HCT116 (cell line): ENCODE measurements around the gene GHRHR.

Experiments used
- POLR2A ChIP-seq: IDR thresholded peaks from 2 replicates; pipeline ENCODE4 v1.7.0; 2011; ENCODE audit warnings: borderline replicate concordance; ENCODE audit not compliant: insufficient read depth, insufficient read length; ENCODE audit errors: extremely low read depth
- POLR2AphosphoS5 ChIP-seq: IDR thresholded peaks from 2 replicates; pipeline ENCODE4 v1.6.1; 2011; ENCODE audit warnings: mild to moderate bottlenecking, low read depth, low read length, moderate library complexity
- TCF7L2 ChIP-seq: IDR thresholded peaks from 2 replicates; pipeline ENCODE4 v1.7.0; 2011; ENCODE audit warnings: borderline replicate concordance, inconsistent platforms; ENCODE audit not compliant: insufficient read depth, insufficient read length; ENCODE audit errors: extremely low read depth
- TF ChIP-seq, protein P1 (sequence below), 3 experiments: fragments of 200-600 bp in 1 of 3; sonication (generic) in 1 of 3; IDR thresholded peaks in 2 of 3; conservative IDR thresholded peaks in 1 of 3; 2 replicates each; pipeline ENCODE4 v1.5.1; 2012 to 2017; ENCODE audit warnings: low read depth in 2 of 3, low read length in 2 of 3, antibody characterized with exemption in 1 of 3, borderline replicate concordance in 1 of 3, control low read depth in 1 of 3, mild to moderate bottlenecking in 1 of 3, mixed read lengths in 1 of 3, mixed run types in 1 of 3, moderate library complexity in 1 of 3; ENCODE audit not compliant: insufficient read depth in 1 of 3
- TF ChIP-seq, protein P2 (sequence below): IDR thresholded peaks from 2 replicates; pipeline ENCODE4 v1.6.1; 2012
- TF ChIP-seq, protein P3 (sequence below): IDR thresholded peaks from 2 replicates; pipeline ENCODE4 v1.6.1; 2012; ENCODE audit warnings: low read depth

DNA sequence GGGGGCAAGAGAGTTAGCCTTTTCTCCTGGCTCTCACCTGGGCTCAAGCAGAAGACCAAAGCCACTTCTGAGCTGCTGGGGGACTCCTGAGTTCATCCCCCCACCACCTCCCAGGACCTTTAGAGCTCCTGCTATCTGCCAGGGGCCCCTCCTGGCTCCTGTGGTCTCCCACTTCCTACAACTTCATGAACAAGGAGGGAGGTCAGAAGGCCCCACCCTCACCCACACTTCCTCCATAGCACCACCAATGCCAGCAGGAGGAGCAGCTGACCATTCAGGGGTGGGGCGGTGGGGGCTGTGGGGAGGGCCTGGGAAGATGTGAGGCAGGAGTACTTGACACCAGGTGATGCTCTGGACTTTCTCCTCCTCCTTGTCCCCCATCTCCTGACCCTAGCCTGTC lies 55.8 kb downstream of the GHRHR start:
- no peak for TF ChIP-seq POLR2A
- TF ChIP-seq, protein P1, sequence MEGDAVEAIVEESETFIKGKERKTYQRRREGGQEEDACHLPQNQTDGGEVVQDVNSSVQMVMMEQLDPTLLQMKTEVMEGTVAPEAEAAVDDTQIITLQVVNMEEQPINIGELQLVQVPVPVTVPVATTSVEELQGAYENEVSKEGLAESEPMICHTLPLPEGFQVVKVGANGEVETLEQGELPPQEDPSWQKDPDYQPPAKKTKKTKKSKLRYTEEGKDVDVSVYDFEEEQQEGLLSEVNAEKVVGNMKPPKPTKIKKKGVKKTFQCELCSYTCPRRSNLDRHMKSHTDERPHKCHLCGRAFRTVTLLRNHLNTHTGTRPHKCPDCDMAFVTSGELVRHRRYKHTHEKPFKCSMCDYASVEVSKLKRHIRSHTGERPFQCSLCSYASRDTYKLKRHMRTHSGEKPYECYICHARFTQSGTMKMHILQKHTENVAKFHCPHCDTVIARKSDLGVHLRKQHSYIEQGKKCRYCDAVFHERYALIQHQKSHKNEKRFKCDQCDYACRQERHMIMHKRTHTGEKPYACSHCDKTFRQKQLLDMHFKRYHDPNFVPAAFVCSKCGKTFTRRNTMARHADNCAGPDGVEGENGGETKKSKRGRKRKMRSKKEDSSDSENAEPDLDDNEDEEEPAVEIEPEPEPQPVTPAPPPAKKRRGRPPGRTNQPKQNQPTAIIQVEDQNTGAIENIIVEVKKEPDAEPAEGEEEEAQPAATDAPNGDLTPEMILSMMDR (IDR thresholded peaks at IDR 0.05 in 2 of 3, conservative IDR thresholded peaks at IDR 0.05 in 1 of 3; ENCODE audit: borderline replicate concordance in 1 of 3, insufficient read depth in 1 of 3, low read depth in 2 of 3, low read length in 2 of 3): no peak
- TF ChIP-seq POLR2AphosphoS5: no peak
- TF ChIP-seq, protein P2, sequence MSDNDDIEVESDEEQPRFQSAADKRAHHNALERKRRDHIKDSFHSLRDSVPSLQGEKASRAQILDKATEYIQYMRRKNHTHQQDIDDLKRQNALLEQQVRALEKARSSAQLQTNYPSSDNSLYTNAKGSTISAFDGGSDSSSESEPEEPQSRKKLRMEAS: no peak
- TF ChIP-seq, protein P3, sequence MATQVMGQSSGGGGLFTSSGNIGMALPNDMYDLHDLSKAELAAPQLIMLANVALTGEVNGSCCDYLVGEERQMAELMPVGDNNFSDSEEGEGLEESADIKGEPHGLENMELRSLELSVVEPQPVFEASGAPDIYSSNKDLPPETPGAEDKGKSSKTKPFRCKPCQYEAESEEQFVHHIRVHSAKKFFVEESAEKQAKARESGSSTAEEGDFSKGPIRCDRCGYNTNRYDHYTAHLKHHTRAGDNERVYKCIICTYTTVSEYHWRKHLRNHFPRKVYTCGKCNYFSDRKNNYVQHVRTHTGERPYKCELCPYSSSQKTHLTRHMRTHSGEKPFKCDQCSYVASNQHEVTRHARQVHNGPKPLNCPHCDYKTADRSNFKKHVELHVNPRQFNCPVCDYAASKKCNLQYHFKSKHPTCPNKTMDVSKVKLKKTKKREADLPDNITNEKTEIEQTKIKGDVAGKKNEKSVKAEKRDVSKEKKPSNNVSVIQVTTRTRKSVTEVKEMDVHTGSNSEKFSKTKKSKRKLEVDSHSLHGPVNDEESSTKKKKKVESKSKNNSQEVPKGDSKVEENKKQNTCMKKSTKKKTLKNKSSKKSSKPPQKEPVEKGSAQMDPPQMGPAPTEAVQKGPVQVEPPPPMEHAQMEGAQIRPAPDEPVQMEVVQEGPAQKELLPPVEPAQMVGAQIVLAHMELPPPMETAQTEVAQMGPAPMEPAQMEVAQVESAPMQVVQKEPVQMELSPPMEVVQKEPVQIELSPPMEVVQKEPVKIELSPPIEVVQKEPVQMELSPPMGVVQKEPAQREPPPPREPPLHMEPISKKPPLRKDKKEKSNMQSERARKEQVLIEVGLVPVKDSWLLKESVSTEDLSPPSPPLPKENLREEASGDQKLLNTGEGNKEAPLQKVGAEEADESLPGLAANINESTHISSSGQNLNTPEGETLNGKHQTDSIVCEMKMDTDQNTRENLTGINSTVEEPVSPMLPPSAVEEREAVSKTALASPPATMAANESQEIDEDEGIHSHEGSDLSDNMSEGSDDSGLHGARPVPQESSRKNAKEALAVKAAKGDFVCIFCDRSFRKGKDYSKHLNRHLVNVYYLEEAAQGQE: no peak
- no peak for TF ChIP-seq TCF7L2
